Fibroblast of skin of right quadriceps (primary cell): ENCODE data around the gene ADCY7.
"Not testable (repeated sequence)": the region's sequence is repeated elsewhere in the genome, so short reads cannot be mapped to it uniquely, and the experiment has no call there.

ENCODE experiments used
- DNase-seq: peaks from one replicate; pipeline ENCODE4 v3.0.0-alpha.2; 2013

The ADCY7 gene

GRCh38 chr16:50316102-50316847 lies 49.9 kb downstream of the ADCY7 start:
- no peak for DNase-seq

GRCh38 chr16:50316848-50317630 lies 50.7 kb downstream of the ADCY7 start:
- no peak for DNase-seq

GRCh38 chr16:50318796-50319578 lies 52.6 kb downstream of the ADCY7 start:
- no peak for DNase-seq

GRCh38 chr16:50320310-50320709 lies 54.0 kb downstream of the ADCY7 start:
- DNase-seq: no peak

GRCh38 chr16:50322333-50322732 lies 56.0 kb downstream of the ADCY7 start:
- no peak for DNase-seq

DNA sequence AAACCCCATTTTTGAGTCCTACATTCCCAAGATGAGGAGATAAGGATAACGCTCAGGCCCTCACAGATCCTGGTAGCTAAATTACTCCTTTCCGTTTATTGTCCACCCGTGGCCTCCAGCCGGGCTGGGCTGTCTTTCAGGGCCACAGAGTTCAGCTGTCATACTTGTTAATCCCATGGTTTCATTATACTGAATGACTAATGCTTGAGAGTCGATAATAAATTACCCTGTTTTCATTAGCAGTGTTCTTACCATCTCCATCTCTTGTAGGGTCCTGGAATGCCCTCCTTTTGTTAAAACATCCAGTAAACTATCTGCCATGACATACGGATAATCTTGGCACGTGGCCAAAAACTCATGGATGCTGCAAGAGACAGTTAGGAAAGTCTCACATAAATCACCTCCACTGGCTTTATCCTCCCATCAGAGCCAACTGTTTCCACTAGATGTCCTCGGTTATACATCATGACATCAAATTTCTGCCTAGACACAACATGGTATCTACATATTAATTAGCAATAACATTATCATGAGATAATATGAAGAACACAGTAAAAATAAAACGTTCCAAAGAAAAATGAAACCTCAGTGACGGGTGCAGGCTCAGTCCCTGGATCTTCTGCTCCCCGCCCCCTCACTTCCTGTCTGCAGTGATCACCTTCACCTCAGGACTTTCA lies 57.1 kb downstream of the ADCY7 start:
- DNase-seq: peak; percentile 61

DNA sequence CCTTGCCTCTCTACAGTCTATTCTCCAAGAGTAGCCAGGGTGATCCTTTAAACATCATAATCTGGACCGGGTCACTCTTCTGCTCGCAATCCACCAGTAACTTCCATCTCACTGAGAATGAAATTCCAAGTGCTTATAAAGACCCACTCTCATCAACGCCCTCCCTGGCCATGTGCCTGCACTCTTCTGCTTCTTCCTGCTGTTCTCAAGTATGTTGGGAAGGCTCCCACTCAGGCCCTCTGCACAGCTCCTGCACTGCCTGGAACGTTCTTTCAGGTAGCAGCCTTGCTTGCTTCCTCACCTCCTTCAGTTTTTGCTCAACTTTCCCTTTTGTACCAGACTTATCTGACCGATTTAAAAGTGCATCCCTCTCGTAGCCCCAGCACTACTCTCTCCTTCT lies 58.0 kb downstream of the ADCY7 start:
- DNase-seq: no peak

DNA sequence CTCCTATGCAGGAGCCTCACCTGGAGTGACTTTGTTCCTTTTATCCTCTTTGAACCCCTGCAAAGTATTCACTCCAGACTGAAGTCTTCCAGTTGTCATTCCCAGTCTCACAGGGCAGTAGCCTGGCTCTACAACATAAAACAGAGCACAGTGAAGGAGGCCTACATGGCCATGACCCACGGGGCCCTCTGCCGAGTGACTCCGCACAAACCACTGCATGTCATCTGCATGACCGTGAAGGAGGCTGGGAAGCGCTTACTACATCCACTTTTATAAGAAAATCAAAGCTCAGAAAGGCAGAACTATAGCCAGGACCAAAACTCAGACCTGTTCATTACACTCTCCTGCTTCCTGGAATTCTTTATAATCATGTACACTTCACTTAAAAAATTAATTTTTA lies 59.9 kb downstream of the ADCY7 start:
- no peak for DNase-seq

DNA sequence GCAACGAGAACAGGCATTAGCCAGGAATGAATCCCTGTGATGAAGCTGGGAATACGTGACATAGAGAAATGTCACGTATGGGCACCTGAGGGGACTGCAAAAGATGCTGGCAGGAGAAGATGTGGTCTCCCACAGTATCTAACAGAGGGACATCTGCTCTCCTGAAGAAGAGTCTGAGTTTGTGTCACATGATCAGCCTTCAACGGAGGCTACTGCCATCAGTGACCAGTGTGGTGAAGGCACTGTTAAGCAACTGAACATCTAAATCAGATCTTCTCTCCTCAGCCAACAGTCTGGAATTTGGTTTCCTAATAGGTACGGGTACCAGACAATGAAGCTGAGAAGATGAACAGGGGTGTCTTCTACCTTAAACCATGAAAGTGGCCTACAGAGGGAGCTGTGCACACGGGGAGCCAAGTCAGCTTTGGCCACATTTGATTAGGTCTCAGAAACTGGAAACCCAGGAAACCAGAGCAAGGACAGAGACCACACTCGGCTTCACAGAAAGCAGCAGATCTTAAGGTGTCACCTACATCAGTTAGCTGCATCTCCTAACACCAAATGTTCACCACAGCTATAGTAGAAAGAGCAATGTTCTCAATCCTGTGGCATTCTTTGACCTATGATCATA lies 60.6 kb downstream of the ADCY7 start:
- DNase-seq: peak; percentile 19

DNA sequence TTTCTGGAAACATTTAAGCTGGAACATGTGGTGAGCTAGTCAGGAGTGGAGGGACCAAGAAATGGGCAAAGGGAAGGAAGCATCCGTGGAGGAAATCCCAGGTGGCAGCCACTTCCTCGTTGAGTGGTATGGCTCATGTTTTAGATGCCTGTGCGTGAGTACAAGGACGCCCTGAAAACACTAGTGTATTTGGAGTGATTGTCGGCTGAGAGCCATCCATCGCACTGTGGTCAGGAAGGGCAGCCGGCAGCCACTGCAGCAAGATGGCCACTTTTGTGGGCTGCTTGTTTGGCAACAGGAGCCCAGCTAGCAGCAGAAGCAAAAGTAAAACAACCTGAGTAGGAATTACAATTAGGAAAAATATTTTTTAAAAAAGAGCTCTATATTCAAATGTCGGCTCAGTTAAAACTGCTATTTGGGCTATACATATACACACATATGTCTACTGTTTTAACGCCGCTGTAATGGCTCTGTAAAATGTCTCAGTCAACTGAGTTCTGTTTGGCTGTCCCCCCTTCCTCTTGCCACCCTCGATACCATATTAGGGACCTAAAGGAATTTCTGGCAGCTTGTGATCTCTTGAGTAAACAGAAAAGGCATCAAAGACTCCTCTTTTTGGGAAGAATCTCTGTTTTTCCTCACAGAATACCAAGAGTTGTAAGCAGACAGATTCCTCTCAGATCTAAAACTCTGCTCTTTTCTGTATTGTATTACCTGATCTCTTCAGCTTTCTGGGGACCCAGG lies 63.3 kb downstream of the ADCY7 start:
- DNase-seq: no peak

- no peak for DNase-seq
These were observed 65.2 kb downstream of the ADCY7 start for GRCh38 chr16:50331570-50331969.

DNA sequence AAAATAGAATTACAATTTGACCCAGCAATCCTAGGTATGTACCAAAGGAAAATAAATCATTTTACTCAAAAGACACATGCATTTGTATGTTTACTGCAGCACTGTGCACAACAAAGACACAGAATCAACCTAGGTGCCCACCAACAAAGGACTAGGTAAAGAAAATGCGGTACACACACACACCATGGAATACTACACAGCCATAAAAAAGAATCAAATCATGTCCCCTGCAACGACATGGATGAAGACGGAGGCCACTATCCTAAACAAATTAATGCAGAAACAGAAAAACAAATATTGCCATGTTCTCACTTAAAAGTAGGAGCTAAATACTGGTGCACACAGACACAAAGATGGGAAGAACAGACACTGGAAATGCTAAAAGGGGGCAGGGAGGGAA lies 66.2 kb downstream of the ADCY7 start:
- no peak for DNase-seq

DNA sequence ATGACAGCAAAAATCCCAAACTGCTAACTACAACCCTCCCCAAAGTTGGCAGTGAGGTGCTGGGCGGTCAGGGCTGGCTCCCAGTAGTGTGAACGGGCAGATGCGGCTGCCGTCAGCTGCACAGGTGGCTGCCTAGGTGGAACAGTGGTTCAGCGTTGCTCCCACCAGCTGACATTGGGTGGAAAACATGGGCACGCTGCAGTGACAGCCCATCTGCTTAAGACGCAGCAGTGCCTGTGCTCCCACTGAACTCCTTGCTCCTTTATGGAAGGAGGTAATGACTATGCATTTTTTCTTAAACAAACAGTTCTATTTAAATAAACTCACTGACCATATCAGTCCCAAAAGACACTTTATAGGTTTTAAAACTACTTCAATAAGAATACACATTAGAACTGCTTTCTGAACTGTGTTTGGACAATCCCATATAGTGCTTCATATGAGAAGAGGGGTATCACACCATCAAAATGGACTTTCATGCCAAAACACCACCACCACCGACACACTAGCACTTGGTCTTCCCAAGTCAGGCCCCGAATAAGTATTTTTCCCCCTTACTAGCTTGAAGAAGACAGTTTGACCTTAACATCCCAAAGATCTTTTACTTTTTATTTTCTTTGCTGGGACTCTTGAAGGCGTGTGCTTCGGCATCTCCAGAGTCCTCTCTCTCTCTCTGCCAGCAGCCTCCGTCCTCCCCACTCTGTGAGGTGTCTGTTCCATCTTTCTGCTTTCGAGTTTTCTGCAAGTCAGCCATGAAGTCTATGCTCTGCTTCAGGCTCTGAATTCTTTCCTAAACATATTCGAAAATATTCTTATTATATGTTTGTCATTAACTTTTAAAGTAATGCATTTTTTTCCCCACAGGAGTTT lies 68.0 kb downstream of the ADCY7 start:
- no peak for DNase-seq

- DNase-seq: no peak
These were observed 69.0 kb downstream of the ADCY7 start for GRCh38 chr16:50335196-50335958.

DNA sequence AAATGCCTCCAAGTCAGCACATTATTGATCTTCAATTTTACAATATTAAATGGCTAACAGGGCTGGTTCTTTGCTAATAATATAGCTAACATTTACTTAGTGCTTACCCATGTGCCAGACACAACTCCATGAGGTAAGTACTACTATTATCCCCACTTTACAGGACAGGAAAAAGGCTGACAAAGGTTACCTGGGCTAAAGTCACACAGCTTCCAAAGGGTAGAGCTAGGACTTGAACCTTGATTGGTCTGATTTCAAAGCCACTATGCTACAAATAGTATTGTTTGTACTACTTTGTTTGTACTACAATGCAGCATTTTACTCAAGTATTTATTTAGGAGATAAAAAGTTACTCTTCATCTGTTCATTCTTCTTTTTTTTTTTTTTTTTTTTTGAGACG lies 70.5 kb downstream of the ADCY7 start:
- DNase-seq: no peak

- DNase-seq: no peak
These were observed 72.2 kb downstream of the ADCY7 start for GRCh38 chr16:50338371-50339231.

- DNase-seq: peak; percentile 31
These were observed 74.2 kb downstream of the ADCY7 start for GRCh38 chr16:50340578-50340977.

- not testable (repeated sequence) for DNase-seq
These were observed 77.2 kb downstream of the ADCY7 start for GRCh38 chr16:50343566-50343965.

- not testable (repeated sequence) for DNase-seq
These were observed 78.9 kb downstream of the ADCY7 start for GRCh38 chr16:50345210-50345609.
